Large intestine (tissue), 3 donors: Measurements from ENCODE around the gene ATF7IP2. TPM values are rescaled to one million over a fixed set of nuclear protein-coding genes. Genes with fewer than 3 reads are reported as not detected.
A peak's percentile ranks its signal among the peaks of the same experiment; 100 is the strongest.

ENCODE experiments used
- DNase-seq, 2 donors: peaks; one replicate each; pipeline versions ENCODE4 v3.0.0 to v3.0.0-alpha.2; 2013
- H3K27ac ChIP-seq: one replicate; pipeline ENCODE4 v1.5.1; 2013; ENCODE audit warnings: low read length
- H3K27me3 ChIP-seq: 2 replicates; pipeline ENCODE4 v1.6.1; 2013; ENCODE audit warnings: low read length; ENCODE audit not compliant: control insufficient read depth, insufficient read depth
- H3K36me3 ChIP-seq: 2 replicates; pipeline ENCODE4 v1.6.1; 2013; ENCODE audit warnings: low read length; ENCODE audit not compliant: control insufficient read depth, insufficient read depth
- H3K4me1 ChIP-seq: one replicate; pipeline ENCODE4 v1.6.1; 2013; ENCODE audit warnings: low read length; ENCODE audit not compliant: control insufficient read depth, insufficient read depth
- H3K4me3 ChIP-seq: one replicate; pipeline ENCODE4 v1.5.1; 2013; ENCODE audit warnings: low read length
- H3K9me3 ChIP-seq: one replicate; pipeline ENCODE4 v1.6.1; 2013; ENCODE audit warnings: mild to moderate bottlenecking, low read depth, low read length, moderate library complexity; ENCODE audit not compliant: control insufficient read depth
- WGBS: methylation state at CpG from one replicate; pipeline ENCODE4 v1.1.5; 2013; ENCODE audit warnings: low lambda C conversion rate; ENCODE audit not compliant: insufficient coverage; 5-methylcytosine and 5-hydroxymethylcytosine counted together
- polyA plus RNA-seq: library from polyadenylated mRNA; unstranded; fragments of 120-200 nt; gene quantifications from one replicate; pipeline ENCODE4 v1.2.1, GENCODE V29; 2013

The ATF7IP2 gene
- polyA plus RNA-seq, 1 donor = 52.9 TPM

- Histone ChIP-seq H3K4me1 (no peaks in the 10 kb centered on the region), H3K4me3 (no peak overlapping the region), H3K27ac (no peak overlapping the region), H3K9me3 (peaks cover 6% of the 10 kb centered on the region), H3K27me3 (no peaks in the 10 kb centered on the region), H3K36me3 (peaks cover 4% of the 10 kb centered on the region)
- DNase-seq = no peak
- 93% methylated on average over 2 of the region's 12 CpGs for WGBS
Observed at GRCh38 chr16:10485698-10486382, 100.0 kb downstream of the ATF7IP2 start.

- Histone ChIP-seq H3K36me3 (no peaks in the 10 kb centered on the region), H3K4me3 (no peak overlapping the region), H3K9me3 (peaks cover 6% of the 10 kb centered on the region), H3K27ac (no peak overlapping the region), H3K27me3 (no peaks in the 10 kb centered on the region), H3K4me1 (no peaks in the 10 kb centered on the region)
- no CpG with 5 or more reads among the region's 1 CpG for WGBS
- no peak for DNase-seq
Observed at GRCh38 chr16:10490141-10490540, 104.3 kb downstream of the ATF7IP2 start.

- WGBS = no CpG with 5 or more reads among the region's 8 CpGs
- peaks cover 2% of the 10 kb centered on the region for H3K9me3 ChIP-seq
- DNase-seq = no peak
- H3K4me3 ChIP-seq = no peak overlapping the region
- no peak overlapping the region for H3K27ac ChIP-seq
- H3K4me1 ChIP-seq = no peaks in the 10 kb centered on the region
- H3K36me3 ChIP-seq = no peaks in the 10 kb centered on the region
- no peaks in the 10 kb centered on the region for H3K27me3 ChIP-seq
Observed at GRCh38 chr16:10493276-10493675, 107.4 kb downstream of the ATF7IP2 start.

- Histone ChIP-seq H3K4me1 (no peaks in the 10 kb centered on the region), H3K9me3 (peaks cover 2% of the 10 kb centered on the region), H3K27me3 (no peaks in the 10 kb centered on the region), H3K36me3 (no peaks in the 10 kb centered on the region), H3K4me3 (no peak overlapping the region), H3K27ac (no peak overlapping the region)
- no CpG with 5 or more reads among the region's 5 CpGs for WGBS
- no peak for DNase-seq
Observed at GRCh38 chr16:10494343-10495030, 108.6 kb downstream of the ATF7IP2 start.

- Histone ChIP-seq H3K27me3 (no peaks in the 10 kb centered on the region), H3K4me1 (no peaks in the 10 kb centered on the region), H3K27ac (no peak overlapping the region), H3K36me3 (no peaks in the 10 kb centered on the region), H3K9me3 (peaks cover 2% of the 10 kb centered on the region), H3K4me3 (no peak overlapping the region)
- WGBS = no CpG with 5 or more reads among the region's 6 CpGs
- DNase-seq = no peak
Observed at GRCh38 chr16:10495031-10495345, 109.1 kb downstream of the ATF7IP2 start.

GRCh38 chr16:10497132-10498101 lies 111.6 kb downstream of the ATF7IP2 start:
- H3K27ac ChIP-seq = no peak overlapping the region
- peaks cover 2% of the 10 kb centered on the region for H3K9me3 ChIP-seq
- no peaks in the 10 kb centered on the region for H3K4me1 ChIP-seq
- no peaks in the 10 kb centered on the region for H3K36me3 ChIP-seq
- 100% methylated on average over 3 of the region's 13 CpGs for WGBS
- no peak for DNase-seq
- H3K27me3 ChIP-seq = no peaks in the 10 kb centered on the region
- H3K4me3 ChIP-seq = no peak overlapping the region

- H3K27me3 ChIP-seq = no peaks in the 10 kb centered on the region
- no peaks in the 10 kb centered on the region for H3K4me1 ChIP-seq
- H3K4me3 ChIP-seq = no peak overlapping the region
- no CpG with 5 or more reads among the region's 3 CpGs for WGBS
- no peak for DNase-seq
- no peak overlapping the region for H3K27ac ChIP-seq
- H3K36me3 ChIP-seq = no peaks in the 10 kb centered on the region
- no peaks in the 10 kb centered on the region for H3K9me3 ChIP-seq
Observed at GRCh38 chr16:10500582-10500981, 114.7 kb downstream of the ATF7IP2 start.

GRCh38 chr16:10501016-10501607 lies 115.3 kb downstream of the ATF7IP2 start:
- no CpG with 5 or more reads among the region's 2 CpGs for WGBS
- no peaks in the 10 kb centered on the region for H3K27me3 ChIP-seq
- H3K27ac ChIP-seq = no peak overlapping the region
- H3K36me3 ChIP-seq = no peaks in the 10 kb centered on the region
- no peaks in the 10 kb centered on the region for H3K9me3 ChIP-seq
- no peak for DNase-seq
- no peaks in the 10 kb centered on the region for H3K4me1 ChIP-seq
- H3K4me3 ChIP-seq = no peak overlapping the region

- no peaks in the 10 kb centered on the region for H3K36me3 ChIP-seq
- H3K4me3 ChIP-seq = no peak overlapping the region
- no peaks in the 10 kb centered on the region for H3K27me3 ChIP-seq
- H3K27ac ChIP-seq = no peak overlapping the region
- H3K9me3 ChIP-seq = no peaks in the 10 kb centered on the region
- no peaks in the 10 kb centered on the region for H3K4me1 ChIP-seq
- no peak for DNase-seq
- 100% methylated on average over 1 of the region's 6 CpGs for WGBS
Observed at GRCh38 chr16:10502776-10503175, 116.9 kb downstream of the ATF7IP2 start.

- DNase-seq = peak in 1 of 2 donors; percentile 42
- no peaks in the 10 kb centered on the region for H3K9me3 ChIP-seq
- H3K27me3 ChIP-seq = no peaks in the 10 kb centered on the region
- no CpG with 5 or more reads among the region's 2 CpGs for WGBS
- no peaks in the 10 kb centered on the region for H3K4me1 ChIP-seq
- no peaks in the 10 kb centered on the region for H3K36me3 ChIP-seq
- H3K4me3 ChIP-seq = no peak overlapping the region
- no peak overlapping the region for H3K27ac ChIP-seq
Observed at GRCh38 chr16:10504404-10504885, 118.6 kb downstream of the ATF7IP2 start.
